ENCODE measurements around the gene XYLT1.

Gene XYLT1

GRCh38 chr16:17424771-17425170 lies 46.0 kb downstream of the XYLT1 start:
- H3K4ac ChIP-seq (ENCODE audit: low read depth in 1 of 2, low read length in 2 of 2), result no peak overlapping the region
- H2AFZ ChIP-seq (ENCODE audit: low read depth, low read length), result no peak overlapping the region
- H3K4me3 ChIP-seq (ENCODE audit: insufficient read depth in 1 of 2, low read depth in 1 of 2, low read length in 2 of 2), result no peak overlapping the region
- no peak overlapping the region for H2BK120ac ChIP-seq (ENCODE audit: low read depth, low read length)
- DNase-seq, result no peak
- H3K79me1 ChIP-seq (replicated peaks; ENCODE audit: low read length, poor library complexity, severe bottlenecking), result no peaks in the 10 kb centered on the region
- H3K4me1 ChIP-seq (ENCODE audit: control insufficient read depth, insufficient read depth, low read depth, low read length), result no peaks in the 10 kb centered on the region
- H3K27ac ChIP-seq (ENCODE audit: low read length, poor library complexity, severe bottlenecking), result no peak overlapping the region
- H3K14ac ChIP-seq (ENCODE audit: low read length in 2 of 2), result no peak overlapping the region
- H3K9ac ChIP-seq (ENCODE audit: low read length), result no peak overlapping the region
- no peak overlapping the region for H3K23ac ChIP-seq (ENCODE audit: low read length in 2 of 2)
- H2BK5ac ChIP-seq (ENCODE audit: low read depth, low read length, poor library complexity, severe bottlenecking), result no peak overlapping the region
- WGBS, result 59% methylated on average over 2 of the region's 5 CpGs
- no peak overlapping the region for H3K4me2 ChIP-seq (ENCODE audit: low read length, poor library complexity, severe bottlenecking)
- H3K18ac ChIP-seq (ENCODE audit: low read depth in 1 of 2, low read length in 2 of 2), result no peak overlapping the region
- H3K27me3 ChIP-seq (ENCODE audit: control insufficient read depth in 1 of 2, insufficient read depth in 1 of 2, low read length in 2 of 2), result no peaks in the 10 kb centered on the region
- no peak overlapping the region for H4K91ac ChIP-seq (ENCODE audit: low read length)
- H2BK12ac ChIP-seq (ENCODE audit: low read length in 2 of 2), result no peak overlapping the region
- no peak overlapping the region for H4K8ac ChIP-seq (ENCODE audit: low read length)
- H2AK5ac ChIP-seq (ENCODE audit: low read length, severe bottlenecking), result no peak overlapping the region
- peaks cover 0 to 5% of the 10 kb centered on the region in 2 experiments for H3K36me3 ChIP-seq (ENCODE audit: control insufficient read depth in 1 of 2, insufficient read depth in 2 of 2, low read depth in 1 of 2, low read length in 2 of 2)
- H3K9me3 ChIP-seq (ENCODE audit: control insufficient read depth, low read length), result no peaks in the 10 kb centered on the region
- no peak overlapping the region for H2BK15ac ChIP-seq (ENCODE audit: low read depth, poor library complexity, severe bottlenecking)

GRCh38 chr16:17423221-17423620 lies 47.5 kb downstream of the XYLT1 start:
- H3K9ac ChIP-seq (ENCODE audit: low read length), result no peak overlapping the region
- no peak overlapping the region for H4K8ac ChIP-seq (ENCODE audit: low read length)
- H3K14ac ChIP-seq (ENCODE audit: low read length in 2 of 2), result no peak overlapping the region
- H3K4ac ChIP-seq (ENCODE audit: low read depth in 1 of 2, low read length in 2 of 2), result no peak overlapping the region
- H3K4me2 ChIP-seq (ENCODE audit: low read length, poor library complexity, severe bottlenecking), result no peak overlapping the region
- peaks cover 0 to 15% of the 10 kb centered on the region in 2 experiments for H3K36me3 ChIP-seq (ENCODE audit: control insufficient read depth in 1 of 2, insufficient read depth in 2 of 2, low read depth in 1 of 2, low read length in 2 of 2)
- H3K4me1 ChIP-seq (ENCODE audit: control insufficient read depth, insufficient read depth, low read depth, low read length), result no peaks in the 10 kb centered on the region
- WGBS, result 76% methylated on average over 5 of the region's 6 CpGs
- no peak overlapping the region for H3K4me3 ChIP-seq (ENCODE audit: insufficient read depth in 1 of 2, low read depth in 1 of 2, low read length in 2 of 2)
- H3K79me1 ChIP-seq (replicated peaks; ENCODE audit: low read length, poor library complexity, severe bottlenecking), result no peaks in the 10 kb centered on the region
- H2BK12ac ChIP-seq (ENCODE audit: low read length in 2 of 2), result no peak overlapping the region
- H2BK15ac ChIP-seq (ENCODE audit: low read depth, poor library complexity, severe bottlenecking), result no peak overlapping the region
- H2AFZ ChIP-seq (ENCODE audit: low read depth, low read length), result no peak overlapping the region
- H3K27ac ChIP-seq (ENCODE audit: low read length, poor library complexity, severe bottlenecking), result no peak overlapping the region
- H4K91ac ChIP-seq (ENCODE audit: low read length), result no peak overlapping the region
- no peaks in the 10 kb centered on the region for H3K9me3 ChIP-seq (ENCODE audit: control insufficient read depth, low read length)
- no peaks in the 10 kb centered on the region for H3K27me3 ChIP-seq (ENCODE audit: control insufficient read depth in 1 of 2, insufficient read depth in 1 of 2, low read length in 2 of 2)
- H3K18ac ChIP-seq (ENCODE audit: low read depth in 1 of 2, low read length in 2 of 2), result no peak overlapping the region
- no peak overlapping the region for H2BK5ac ChIP-seq (ENCODE audit: low read depth, low read length, poor library complexity, severe bottlenecking)
- no peak overlapping the region for H2AK5ac ChIP-seq (ENCODE audit: low read length, severe bottlenecking)
- no peak for DNase-seq
- no peak overlapping the region for H3K23ac ChIP-seq (ENCODE audit: low read length in 2 of 2)
- no peak overlapping the region for H2BK120ac ChIP-seq (ENCODE audit: low read depth, low read length)

GRCh38 chr16:17420816-17421215 lies 49.9 kb downstream of the XYLT1 start:
- no peak overlapping the region for H3K23ac ChIP-seq (ENCODE audit: low read length in 2 of 2)
- H2BK12ac ChIP-seq (ENCODE audit: low read length in 2 of 2), result no peak overlapping the region
- DNase-seq, result no peak
- no peak overlapping the region for H3K9ac ChIP-seq (ENCODE audit: low read length)
- no peak overlapping the region for H2BK5ac ChIP-seq (ENCODE audit: low read depth, low read length, poor library complexity, severe bottlenecking)
- no peak overlapping the region for H4K91ac ChIP-seq (ENCODE audit: low read length)
- WGBS, result 63% methylated on average over 3 of the region's 4 CpGs
- H3K14ac ChIP-seq (ENCODE audit: low read length in 2 of 2), result no peak overlapping the region
- H3K4me1 ChIP-seq (ENCODE audit: control insufficient read depth, insufficient read depth, low read depth, low read length), result no peaks in the 10 kb centered on the region
- no peaks in the 10 kb centered on the region for H3K9me3 ChIP-seq (ENCODE audit: control insufficient read depth, low read length)
- no peak overlapping the region for H2AK5ac ChIP-seq (ENCODE audit: low read length, severe bottlenecking)
- H3K27me3 ChIP-seq (ENCODE audit: control insufficient read depth in 1 of 2, insufficient read depth in 1 of 2, low read length in 2 of 2), result no peaks in the 10 kb centered on the region
- no peak overlapping the region for H3K18ac ChIP-seq (ENCODE audit: low read depth in 1 of 2, low read length in 2 of 2)
- no peak overlapping the region for H3K4me3 ChIP-seq (ENCODE audit: insufficient read depth in 1 of 2, low read depth in 1 of 2, low read length in 2 of 2)
- no peak overlapping the region for H3K4me2 ChIP-seq (ENCODE audit: low read length, poor library complexity, severe bottlenecking)
- H2AFZ ChIP-seq (ENCODE audit: low read depth, low read length), result no peak overlapping the region
- no peak overlapping the region for H3K4ac ChIP-seq (ENCODE audit: low read depth in 1 of 2, low read length in 2 of 2)
- H2BK15ac ChIP-seq (ENCODE audit: low read depth, poor library complexity, severe bottlenecking), result no peak overlapping the region
- no peak overlapping the region for H2BK120ac ChIP-seq (ENCODE audit: low read depth, low read length)
- H3K27ac ChIP-seq (ENCODE audit: low read length, poor library complexity, severe bottlenecking), result no peak overlapping the region
- H3K79me1 ChIP-seq (replicated peaks; ENCODE audit: low read length, poor library complexity, severe bottlenecking), result no peaks in the 10 kb centered on the region
- H4K8ac ChIP-seq (ENCODE audit: low read length), result no peak overlapping the region
- H3K36me3 ChIP-seq (ENCODE audit: control insufficient read depth in 1 of 2, insufficient read depth in 2 of 2, low read depth in 1 of 2, low read length in 2 of 2), result peaks cover 0 to 15% of the 10 kb centered on the region in 2 experiments

GRCh38 chr16:17419266-17419665 lies 51.5 kb downstream of the XYLT1 start:
- H3K4ac ChIP-seq (ENCODE audit: low read depth in 1 of 2, low read length in 2 of 2), result no peak overlapping the region
- peaks cover 0 to 15% of the 10 kb centered on the region in 2 experiments for H3K36me3 ChIP-seq (ENCODE audit: control insufficient read depth in 1 of 2, insufficient read depth in 2 of 2, low read depth in 1 of 2, low read length in 2 of 2)
- H3K4me2 ChIP-seq (ENCODE audit: low read length, poor library complexity, severe bottlenecking), result no peak overlapping the region
- no peak overlapping the region for H3K9ac ChIP-seq (ENCODE audit: low read length)
- no peaks in the 10 kb centered on the region for H3K79me1 ChIP-seq (replicated peaks; ENCODE audit: low read length, poor library complexity, severe bottlenecking)
- no peak overlapping the region for H2BK12ac ChIP-seq (ENCODE audit: low read length in 2 of 2)
- no peak overlapping the region for H3K23ac ChIP-seq (ENCODE audit: low read length in 2 of 2)
- H2BK15ac ChIP-seq (ENCODE audit: low read depth, poor library complexity, severe bottlenecking), result no peak overlapping the region
- no peak overlapping the region for H3K4me3 ChIP-seq (ENCODE audit: insufficient read depth in 1 of 2, low read depth in 1 of 2, low read length in 2 of 2)
- H4K91ac ChIP-seq (ENCODE audit: low read length), result no peak overlapping the region
- no peak overlapping the region for H2BK120ac ChIP-seq (ENCODE audit: low read depth, low read length)
- no peak overlapping the region for H2AK5ac ChIP-seq (ENCODE audit: low read length, severe bottlenecking)
- no peak overlapping the region for H2BK5ac ChIP-seq (ENCODE audit: low read depth, low read length, poor library complexity, severe bottlenecking)
- no peak overlapping the region for H4K8ac ChIP-seq (ENCODE audit: low read length)
- no peak overlapping the region for H3K18ac ChIP-seq (ENCODE audit: low read depth in 1 of 2, low read length in 2 of 2)
- H3K14ac ChIP-seq (ENCODE audit: low read length in 2 of 2), result no peak overlapping the region
- no peak overlapping the region for H2AFZ ChIP-seq (ENCODE audit: low read depth, low read length)
- 85% methylated on average over 4 of the region's 4 CpGs for WGBS
- no peak for DNase-seq
- no peaks in the 10 kb centered on the region for H3K9me3 ChIP-seq (ENCODE audit: control insufficient read depth, low read length)
- H3K4me1 ChIP-seq (ENCODE audit: control insufficient read depth, insufficient read depth, low read depth, low read length), result no peaks in the 10 kb centered on the region
- no peak overlapping the region for H3K27ac ChIP-seq (ENCODE audit: low read length, poor library complexity, severe bottlenecking)
- H3K27me3 ChIP-seq (ENCODE audit: control insufficient read depth in 1 of 2, insufficient read depth in 1 of 2, low read length in 2 of 2), result no peaks in the 10 kb centered on the region

Data from mesenchymal stem cell (in vitro differentiated cells and primary cell).